K562 (cell line): ENCODE measurements around the gene OR2AT4. TPM values are rescaled to one million over a fixed set of nuclear protein-coding genes. Genes with fewer than 3 reads are reported as not detected.

Source experiments
- CEBPZ ChIP-seq: fragments of 150-350 bp; IDR thresholded peaks from 2 replicates; pipeline ENCODE4 v1.6.1; 2014; ENCODE audit warnings: low read depth, mild to moderate bottlenecking, low read length, borderline replicate concordance
- CHD1 ChIP-seq: fragments of 200-600 bp; sonication (generic); IDR thresholded peaks from one replicate; pipeline ENCODE4 v1.6.1; 2012; ENCODE audit warnings: mild to moderate bottlenecking, moderate library complexity, low read length, inconsistent platforms
- CHD2 ChIP-seq: IDR thresholded peaks from 2 replicates; pipeline ENCODE4 v1.6.1; 2011; ENCODE audit warnings: low read depth, low read length
- E2F3 ChIP-seq: fragments of 250-450 bp; sonication (Bioruptor Pico); IDR thresholded peaks from 2 replicates; pipeline ENCODE4 v1.4.0; 2020; ENCODE audit warnings: mild to moderate bottlenecking
- EP300 ChIP-seq: IDR thresholded peaks from 2 replicates; pipeline ENCODE4 v1.6.1; 2012; ENCODE audit warnings: low read length, improper control_type of control experiment
- FOXP4 ChIP-seq: sonication (generic); formaldehyde crosslinking; IDR thresholded peaks from 2 replicates; pipeline ENCODE4 v1.8.0; 2022; ENCODE audit warnings: mild to moderate bottlenecking, missing genetic modification reagents, borderline replicate concordance
- HDAC2 ChIP-seq: fragments of 450-650 bp; IDR thresholded peaks from 2 replicates; pipeline ENCODE4 v1.6.1; 2016; ENCODE audit warnings: mild to moderate bottlenecking
- HDAC6 ChIP-seq: IDR thresholded peaks from 2 replicates; pipeline ENCODE4 v1.6.1; 2012; ENCODE audit warnings: low read depth, mild to moderate bottlenecking, control low read depth, inconsistent platforms, low read length, moderate library complexity
- HMBOX1 ChIP-seq: sonication (generic); IDR thresholded peaks from 2 replicates; pipeline ENCODE4 v1.6.1; 2016
- HNRNPK ChIP-seq: fragments of 200-400 bp; formaldehyde crosslinking; IDR thresholded peaks from one replicate; pipeline ENCODE4 v1.6.1; 2018; ENCODE audit warnings: mild to moderate bottlenecking, low read depth, low read length; ENCODE audit not compliant: poor library complexity, severe bottlenecking
- MTF1 ChIP-seq: fragments of 250-450 bp; sonication (Bioruptor Pico); IDR thresholded peaks from 2 replicates; pipeline ENCODE4 v1.9.0; 2021; ENCODE audit warnings: moderate library complexity, mild to moderate bottlenecking, inconsistent platforms, borderline replicate concordance
- MYBL2 ChIP-seq, 2 experiments: fragments of 450-650 bp in 1 of 2; sonication (generic) in 1 of 2; formaldehyde crosslinking in 1 of 2; IDR thresholded peaks; 2 replicates each; pipeline versions ENCODE4 v1.6.1 to v1.8.1; 2017 to 2022; ENCODE audit warnings: borderline replicate concordance in 1 of 2, inconsistent platforms in 1 of 2, low read depth in 1 of 2, mild to moderate bottlenecking in 1 of 2, missing genetic modification reagents in 1 of 2, moderate library complexity in 1 of 2
- NBN ChIP-seq: fragments of 450-650 bp; IDR thresholded peaks from 2 replicates; pipeline ENCODE4 v1.6.1; 2016; ENCODE audit warnings: low read depth, mild to moderate bottlenecking
- NR4A1 ChIP-seq, 2 experiments: fragments of 250-450 bp in 1 of 2; fragments of 450-650 bp in 1 of 2; sonication (Bioruptor Pico) in 1 of 2; IDR thresholded peaks; 2 replicates each; pipeline versions ENCODE4 v1.4.0 to v1.6.1; 2016 to 2020; ENCODE audit warnings: mild to moderate bottlenecking in 2 of 2, missing compliant biosample characterization in 1 of 2, missing genetic modification characterization in 1 of 2, moderate library complexity in 1 of 2
- RBM15 ChIP-seq: fragments of 200-400 bp; formaldehyde crosslinking; IDR thresholded peaks from 2 replicates; pipeline ENCODE4 v1.6.1; 2018; ENCODE audit warnings: mild to moderate bottlenecking, low read length, moderate library complexity; ENCODE audit not compliant: insufficient read depth
- SMAD3 ChIP-seq: fragments of 450-650 bp; formaldehyde crosslinking; conservative IDR thresholded peaks from 2 replicates; pipeline ENCODE4 v1.4.0; 2020; ENCODE audit warnings: mild to moderate bottlenecking
- SP2 ChIP-seq: IDR thresholded peaks from 2 replicates; pipeline ENCODE4 v1.6.1; 2011; ENCODE audit warnings: mild to moderate bottlenecking, low read depth, low read length, moderate library complexity; ENCODE audit not compliant: poor library complexity, severe bottlenecking; ENCODE audit errors: extremely low read depth
- SREBF1 ChIP-seq: fragments of 150-350 bp; IDR thresholded peaks from 2 replicates; pipeline ENCODE4 v1.6.1; 2014; ENCODE audit warnings: antibody characterized with exemption, low read depth, low read length, borderline replicate concordance
- ZNF717 ChIP-seq: fragments of 250-450 bp; sonication (Bioruptor Pico); IDR thresholded peaks from 2 replicates; pipeline ENCODE4 v1.5.0; 2021
- ZZZ3 ChIP-seq: fragments of 450-650 bp; IDR thresholded peaks from 2 replicates; pipeline ENCODE4 v1.6.1; 2016; ENCODE audit warnings: antibody characterized with exemption, mild to moderate bottlenecking, moderate library complexity
- polyA plus RNA-seq, 8 experiments: library from polyadenylated mRNA; depleted of rRNA in 4 of 8; stranded (reverse) in 5 of 8; unstranded in 3 of 8; fragments of >200 nt; fragmentation: Nextera tagmentation in 2 of 8; fragmentation: Illumina TruSeq in 1 of 8; extraction: Ambion mirVana in 2 of 8; extraction: Trizol in 1 of 8; gene quantifications; 2 replicates each; pipeline versions ENCODE4 v1.2.1 to v1.2.3, GENCODE V29; 2011 to 2014; ENCODE audit warnings: inconsistent platforms in 1 of 8, missing spikeins in 1 of 8
- total RNA-seq, 7 experiments: library from RNA; depleted of rRNA in 6 of 7; stranded (reverse); fragments of >200 nt in 6 of 7; fragmentation: Illumina TruSeq in 2 of 7; extraction: Trizol in 2 of 7; gene quantifications; 2 replicates each; pipeline versions ENCODE4 v1.2.1 to v1.2.3, GENCODE V29; 2011 to 2021; ENCODE audit warnings: low replicate concordance in 1 of 7
- TF ChIP-seq, protein P1 (sequence below): fragments of 250-450 bp; sonication (Bioruptor Pico); IDR thresholded peaks from 2 replicates; pipeline ENCODE4 v1.5.0; 2020; ENCODE audit warnings: mild to moderate bottlenecking

The OR2AT4 gene
- total and polyA plus RNA-seq, 9 of the 15 experiments (the other 6 are each of a cell fraction or from before 2014, with no cell fraction given), result 0.86 to 3.1 (median 2.0) TPM

- TF ChIP-seq ZZZ3 (no peak), SP2 (no peak), SMAD3 (CRISPR knock-in tag) (no peak), MYBL2 (IDR thresholded peaks at IDR 0.05; ENCODE audit: low read depth) (no peak), MYBL2 (CRISPR knock-in tag; IDR thresholded peaks at IDR 0.05; ENCODE audit: borderline replicate concordance) (no peak), ZNF717 (CRISPR knock-in tag) (no peak), NBN (0 out of 2 replicates have a peak, but pooled peaks have one; percentile 66), HNRNPK (no peak), CHD1 (no peak), CHD2 (no peak), NR4A1 (CRISPR knock-in tag; IDR thresholded peaks at IDR 0.05) (no peak), NR4A1 (tag; IDR thresholded peaks at IDR 0.05) (no peak), CEBPZ (no peak), SREBF1 (no peak), MTF1 (CRISPR knock-in tag) (no peak), RBM15 (no peak), EP300 (peak; percentile 63; the same call in 1 of the 2 replicates), HDAC6 (no peak), E2F3 (CRISPR knock-in tag) (no peak), FOXP4 (no peak), HMBOX1 (no peak), HDAC2 (no peak)
- TF ChIP-seq, protein P1, sequence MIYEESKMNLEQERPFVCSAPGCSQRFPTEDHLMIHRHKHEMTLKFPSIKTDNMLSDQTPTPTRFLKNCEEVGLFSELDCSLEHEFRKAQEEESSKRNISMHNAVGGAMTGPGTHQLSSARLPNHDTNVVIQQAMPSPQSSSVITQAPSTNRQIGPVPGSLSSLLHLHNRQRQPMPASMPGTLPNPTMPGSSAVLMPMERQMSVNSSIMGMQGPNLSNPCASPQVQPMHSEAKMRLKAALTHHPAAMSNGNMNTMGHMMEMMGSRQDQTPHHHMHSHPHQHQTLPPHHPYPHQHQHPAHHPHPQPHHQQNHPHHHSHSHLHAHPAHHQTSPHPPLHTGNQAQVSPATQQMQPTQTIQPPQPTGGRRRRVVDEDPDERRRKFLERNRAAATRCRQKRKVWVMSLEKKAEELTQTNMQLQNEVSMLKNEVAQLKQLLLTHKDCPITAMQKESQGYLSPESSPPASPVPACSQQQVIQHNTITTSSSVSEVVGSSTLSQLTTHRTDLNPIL (CRISPR knock-in tag), result no peak
These were observed 37.4 kb downstream of the OR2AT4 start (continued) for GRCh38 chr11:75059299-75059698.
